ENCODE data around the gene AFAP1. TPM values are rescaled to one million over a fixed set of nuclear protein-coding genes. Genes with fewer than 3 reads are reported as not detected.

AFAP1 gene
- total RNA-seq, 2 donors from 2014 or later, result 9.6 to 35.3 TPM

- H3K27ac ChIP-seq, result no peak overlapping the region
- 89% methylated on average over 6 to 19 of the region's 19 CpGs for WGBS, 2 donors
- no peak overlapping the region for H3K4me3 ChIP-seq
- ATAC-seq (no peak), DNase-seq (no peak)
- H3K27me3 ChIP-seq, result no peaks in the 10 kb centered on the region
- no peaks in the 10 kb centered on the region for H3K9me3 ChIP-seq
- no peaks in the 10 kb centered on the region for H3K36me3 ChIP-seq (replicated peaks in 1 of 2; ENCODE audit: insufficient read depth in 1 of 2, low read depth in 2 of 2)
- TF ChIP-seq POLR2A (IDR thresholded peaks at IDR 0.05) (no peak), CTCF (IDR thresholded peaks at IDR 0.05) (no peak)
- intact Hi-C loops (cut with DNase I), result no loop called here
- H3K4me1 ChIP-seq, result no peaks in the 10 kb centered on the region
Observed at GRCh38 chr4:7737752-7738457, 201.8 kb downstream of the AFAP1 start.

DNA sequence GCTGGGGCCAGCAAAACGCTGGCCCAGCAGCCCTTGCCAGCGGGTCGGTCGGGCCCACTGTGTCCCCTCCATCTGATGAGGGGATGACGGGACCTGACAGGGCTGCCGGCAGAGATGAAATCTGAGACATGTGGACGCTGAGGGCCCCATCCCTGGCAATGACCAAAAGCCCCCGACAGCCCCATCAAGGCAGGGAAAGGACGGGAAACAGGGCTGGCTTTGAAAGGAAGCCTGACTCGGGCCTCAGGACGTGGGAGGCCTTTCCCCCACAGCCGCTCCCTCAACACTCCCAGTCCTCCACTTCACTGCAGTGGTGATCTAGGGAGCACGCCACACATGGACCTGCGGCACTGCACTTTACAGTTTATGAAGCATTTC lies 202.4 kb downstream of the AFAP1 start:
- intact Hi-C loops (cut with DNase I), result no loop called here
- DNase-seq, result no peak
- Histone ChIP-seq H3K27me3 (no peaks in the 10 kb centered on the region), H3K4me1 (no peaks in the 10 kb centered on the region), H3K36me3 (replicated peaks in 1 of 2; ENCODE audit: insufficient read depth in 1 of 2, low read depth in 2 of 2) (no peaks in the 10 kb centered on the region), H3K9me3 (no peaks in the 10 kb centered on the region), H3K4me3 (no peak overlapping the region), H3K27ac (no peak overlapping the region)
- WGBS, 2 donors, result 67 to 82% methylated on average over 6 to 14 of the region's 14 CpGs
- no peak for ATAC-seq
- TF ChIP-seq POLR2A (IDR thresholded peaks at IDR 0.05), result no peak
- TF ChIP-seq CTCF (IDR thresholded peaks at IDR 0.05), result no peak

DNA sequence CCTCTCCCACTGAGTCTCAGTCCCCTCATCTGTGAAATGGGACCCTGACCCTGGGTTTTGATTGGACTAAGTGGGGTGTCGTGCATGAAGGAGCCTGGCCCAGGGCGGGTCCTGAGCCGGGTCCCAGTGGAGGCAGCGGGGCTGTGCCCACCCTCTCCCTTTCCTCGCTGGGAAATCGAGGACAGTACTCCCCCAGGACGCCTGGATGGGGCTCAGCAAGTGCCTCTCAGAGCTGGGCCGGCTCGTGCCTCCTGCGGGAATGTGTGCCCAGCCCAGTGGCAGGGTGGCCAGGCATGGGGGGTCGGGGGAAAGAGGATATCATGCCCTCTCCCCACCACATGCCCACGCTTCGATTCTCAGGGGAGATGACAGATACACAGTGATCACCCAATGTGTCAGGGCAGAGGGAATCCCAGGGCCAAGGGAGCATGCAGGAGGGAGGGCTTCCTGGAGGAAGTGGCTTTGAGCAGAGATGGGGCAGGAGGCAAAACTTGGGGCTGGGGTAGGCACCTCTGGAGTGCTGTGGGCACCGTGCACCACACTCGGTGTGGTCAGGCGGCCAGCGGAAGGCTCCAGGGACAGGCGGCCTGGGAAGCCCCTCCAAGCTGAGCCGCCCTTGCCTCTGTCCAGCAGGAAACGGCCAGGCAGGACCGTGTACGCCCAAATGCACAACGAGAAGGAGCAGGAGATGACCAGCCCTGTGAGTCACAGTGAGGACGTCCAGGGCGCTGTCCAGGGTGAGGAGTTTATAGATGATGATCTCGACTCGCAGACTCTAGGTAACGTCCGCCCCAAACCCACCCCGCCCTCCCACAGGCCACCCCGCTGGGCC lies 203.0 kb downstream of the AFAP1 start:
- no peak for DNase-seq
- no peaks in the 10 kb centered on the region for H3K36me3 ChIP-seq (replicated peaks in 1 of 2; ENCODE audit: insufficient read depth in 1 of 2, low read depth in 2 of 2)

GRCh38 chr4:7735961-7736360 lies 203.7 kb downstream of the AFAP1 start:
- no peaks in the 10 kb centered on the region for H3K4me1 ChIP-seq

More for the DNA sequence above, 203.0 kb downstream of the AFAP1 start:
- TF ChIP-seq POLR2A (IDR thresholded peaks at IDR 0.05), result no peak
- TF ChIP-seq CTCF (IDR thresholded peaks at IDR 0.05), result no peak
- H3K9me3 ChIP-seq, result no peaks in the 10 kb centered on the region
- ATAC-seq, result no peak
- intact Hi-C loops (cut with DNase I), result no loop called here
- WGBS, 2 donors, result 58 to 83% methylated on average over 4 to 25 of the region's 31 CpGs
- no peaks in the 10 kb centered on the region for H3K27me3 ChIP-seq
- no peak overlapping the region for H3K27ac ChIP-seq
- H3K4me1 ChIP-seq, result no peaks in the 10 kb centered on the region
- no peak overlapping the region for H3K4me3 ChIP-seq

More at GRCh38 chr4:7735961-7736360, 203.7 kb downstream of the AFAP1 start:
- Histone ChIP-seq H3K27me3 (no peaks in the 10 kb centered on the region), H3K36me3 (replicated peaks in 1 of 2; ENCODE audit: insufficient read depth in 1 of 2, low read depth in 2 of 2) (no peaks in the 10 kb centered on the region), H3K9me3 (no peaks in the 10 kb centered on the region), H3K4me3 (no peak overlapping the region), H3K27ac (no peak overlapping the region)
- TF ChIP-seq POLR2A (IDR thresholded peaks at IDR 0.05), result no peak
- no peak for TF ChIP-seq CTCF (IDR thresholded peaks at IDR 0.05)
- ATAC-seq (no peak), DNase-seq (no peak)
- intact Hi-C loops (cut with DNase I), result no loop called here
- 62% methylated on average over 8 of the region's 8 CpGs; no CpG with 5 or more reads in 1 of the 2 donors for WGBS, 2 donors
